ENCODE results near the gene LCP2. TPM values are rescaled to one million over a fixed set of nuclear protein-coding genes. Genes with fewer than 3 reads are reported as not detected.

LCP2 gene
- total RNA-seq, 2 donors from 2014 or later, result 282 to 360 TPM

DNA sequence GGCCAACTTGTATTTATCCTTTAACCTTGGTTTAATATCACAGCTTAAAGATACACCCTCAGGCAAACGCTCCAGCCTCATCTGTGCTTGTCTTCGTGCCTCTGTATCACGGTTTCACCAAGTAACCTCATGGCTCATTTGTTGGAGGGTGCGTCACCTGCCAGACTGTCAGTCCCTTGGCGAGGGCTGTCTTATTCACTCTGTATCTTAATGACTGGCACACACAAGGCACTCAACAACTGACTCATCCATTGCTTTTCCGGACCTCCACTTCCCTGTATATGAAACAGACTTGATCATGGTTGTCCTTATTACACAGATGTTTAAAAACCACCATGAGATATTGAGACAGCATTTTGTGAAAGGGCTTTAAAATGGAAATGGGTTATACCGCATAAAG lies 28.0 kb downstream of the LCP2 start:
- Mint-ChIP-seq H3K36me3 (peaks cover 60% of the 10 kb centered on the region), H3K4me3 (peak overlapping the region; percentile 82), H3K4me1 (ENCODE audit: low read depth in 2 of 2) (peaks cover 67 to 68% of the 10 kb centered on the region in 2 donors), H3K27ac (peak overlapping the region; percentile 88 to 90), H3K27me3 (no peaks in the 10 kb centered on the region), H3K9me3 (no peaks in the 10 kb centered on the region)
- ATAC-seq (peak; percentile 54 to 85), DNase-seq (ENCODE audit: low spot score) (no peak)

DNA sequence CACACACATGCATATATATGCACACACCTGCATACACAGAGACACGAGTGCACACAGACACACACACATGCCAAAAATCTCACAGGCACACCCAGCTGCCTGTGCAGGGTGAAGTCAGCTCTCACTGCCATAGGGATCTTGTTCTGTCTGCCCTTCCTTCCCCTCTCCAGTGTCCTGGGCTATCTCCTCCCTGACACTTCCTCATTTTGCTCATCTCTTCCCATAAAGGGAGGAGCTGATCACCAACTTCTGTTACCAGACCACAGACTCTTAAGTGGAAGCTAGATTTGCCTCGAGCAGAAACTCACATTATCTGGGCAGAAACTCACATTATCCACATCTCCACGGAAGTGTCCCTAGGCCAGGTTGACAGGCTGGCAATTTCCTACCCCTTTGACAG lies 28.7 kb downstream of the LCP2 start:
- H3K27ac Mint-ChIP-seq, result peak overlapping the region; percentile 88 to 90
- no peaks in the 10 kb centered on the region for H3K27me3 Mint-ChIP-seq
- H3K4me1 Mint-ChIP-seq (ENCODE audit: low read depth in 2 of 2), result peaks cover 63 to 66% of the 10 kb centered on the region in 2 donors
- peak overlapping the region; percentile 82 for H3K4me3 Mint-ChIP-seq
- DNase-seq (ENCODE audit: low spot score) (no peak), ATAC-seq (no peak)
- H3K9me3 Mint-ChIP-seq, result no peaks in the 10 kb centered on the region
- H3K36me3 Mint-ChIP-seq, result peaks cover 67% of the 10 kb centered on the region

DNA sequence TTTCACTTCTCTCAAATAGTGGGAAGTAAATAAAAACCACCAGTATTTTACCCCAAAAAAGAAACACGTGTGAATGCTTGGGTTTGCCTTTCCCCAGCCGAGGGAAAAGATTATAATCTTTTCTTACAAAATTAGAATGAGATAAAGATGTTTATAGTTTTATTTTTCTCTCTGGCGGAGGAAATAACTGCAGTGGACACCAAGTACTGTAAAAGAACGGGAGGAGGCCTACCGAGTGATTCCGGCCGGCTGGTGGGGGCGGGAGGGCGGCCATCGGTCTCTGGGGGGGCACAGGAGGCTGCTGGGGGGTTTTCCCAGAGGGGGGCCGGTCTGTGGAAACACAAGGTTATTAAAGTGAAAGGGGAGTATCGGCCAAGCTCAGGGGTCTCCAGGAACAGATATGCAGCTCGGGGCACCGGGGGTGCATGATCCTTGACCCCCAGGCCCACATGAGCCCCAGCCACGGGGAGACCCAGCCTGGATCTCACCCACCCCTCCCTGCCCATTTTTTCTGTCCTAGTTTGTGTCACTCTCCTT lies 29.4 kb downstream of the LCP2 start:
- ATAC-seq (no peak), DNase-seq (ENCODE audit: low spot score) (no peak)
- Mint-ChIP-seq H3K4me3 (peak overlapping the region; percentile 82), H3K27me3 (no peaks in the 10 kb centered on the region), H3K4me1 (ENCODE audit: low read depth in 2 of 2) (peaks cover 60 to 71% of the 10 kb centered on the region in 2 donors), H3K36me3 (peaks cover 63% of the 10 kb centered on the region), H3K9me3 (no peaks in the 10 kb centered on the region), H3K27ac (peak overlapping the region; percentile 88 to 90)

DNA sequence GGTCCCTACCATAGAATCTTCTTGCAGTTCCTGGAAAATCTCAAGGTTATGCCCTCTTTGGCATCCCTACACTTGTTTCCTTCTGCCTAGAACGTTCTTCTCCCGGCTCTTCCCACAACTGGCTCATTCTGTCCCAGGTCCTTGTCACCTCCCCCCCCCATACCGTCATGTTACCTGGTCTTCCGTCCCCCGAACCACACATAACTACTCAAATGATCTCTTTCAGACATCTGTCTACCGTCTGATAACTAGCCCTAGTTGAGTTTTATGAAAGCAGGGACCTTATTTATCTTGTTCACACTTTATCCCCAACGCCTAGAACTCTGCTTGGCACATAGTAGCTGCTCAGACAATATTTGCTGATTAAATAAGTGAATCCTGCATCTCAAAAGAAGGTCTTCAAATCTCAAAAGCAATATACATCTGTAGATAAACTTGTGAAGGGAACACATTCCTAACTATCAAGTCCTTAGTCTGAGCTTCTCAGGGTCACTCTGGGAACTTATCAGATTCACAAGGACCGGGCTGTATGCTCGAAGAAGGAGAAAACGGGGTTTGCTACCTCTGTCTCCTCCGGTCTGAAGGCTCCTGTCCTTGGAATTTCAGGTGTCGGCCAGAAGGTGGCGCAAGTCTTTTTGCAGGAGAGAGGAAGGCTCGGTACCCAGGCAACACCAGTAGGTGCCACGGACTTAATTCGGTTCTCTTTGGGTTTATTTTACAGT lies 30.0 kb downstream of the LCP2 start:
- peaks cover 64 to 78% of the 10 kb centered on the region in 2 donors for H3K4me1 Mint-ChIP-seq (ENCODE audit: low read depth in 2 of 2)
- peak overlapping the region; percentile 82 for H3K4me3 Mint-ChIP-seq
- peaks cover 61% of the 10 kb centered on the region for H3K36me3 Mint-ChIP-seq
- H3K27ac Mint-ChIP-seq, result peak overlapping the region; percentile 88 to 90
- ATAC-seq (peak; percentile 55 to 73), DNase-seq (ENCODE audit: low spot score) (peak; percentile 81)
- no peaks in the 10 kb centered on the region for H3K27me3 Mint-ChIP-seq
- no peaks in the 10 kb centered on the region for H3K9me3 Mint-ChIP-seq

DNA sequence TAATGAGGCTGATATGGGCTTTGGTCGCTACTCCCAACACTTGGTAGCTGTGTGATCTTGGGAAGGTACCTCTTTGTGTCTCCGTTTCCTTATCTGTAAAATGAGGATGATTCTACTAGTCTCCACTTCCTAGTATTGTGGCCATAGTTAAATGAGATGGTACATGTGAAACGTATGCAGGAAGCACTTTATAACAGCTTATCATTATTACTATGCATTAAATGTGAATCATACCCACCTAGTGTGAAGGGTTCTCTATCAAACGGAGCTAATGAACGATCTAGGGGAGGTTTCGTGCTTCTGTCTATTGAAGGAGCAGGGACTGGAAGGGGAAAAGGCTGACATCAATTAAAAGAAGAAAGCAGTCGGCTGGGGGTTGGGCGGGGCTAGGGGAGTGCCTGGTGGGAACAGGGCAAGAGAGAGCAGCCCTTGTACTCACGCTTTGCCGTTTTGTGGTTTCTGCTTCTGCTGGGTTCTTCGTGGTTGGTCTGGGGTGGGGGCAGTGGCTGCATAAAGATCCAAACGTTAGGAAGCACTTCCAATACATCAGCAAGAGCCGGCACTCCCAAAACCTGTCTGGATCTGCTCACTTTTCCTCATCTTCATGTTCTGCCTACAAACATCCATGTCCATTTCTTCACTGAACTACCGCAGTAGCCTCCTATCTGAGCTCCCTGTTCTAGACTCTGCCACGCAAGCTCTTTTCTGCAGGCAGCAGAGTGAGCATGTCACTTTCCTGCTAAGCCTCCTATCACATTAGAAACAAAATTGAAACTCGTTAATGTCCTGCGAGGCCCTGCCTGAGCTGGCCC lies 30.8 kb downstream of the LCP2 start:
- H3K4me3 Mint-ChIP-seq, result peak overlapping the region; percentile 82

DNA sequence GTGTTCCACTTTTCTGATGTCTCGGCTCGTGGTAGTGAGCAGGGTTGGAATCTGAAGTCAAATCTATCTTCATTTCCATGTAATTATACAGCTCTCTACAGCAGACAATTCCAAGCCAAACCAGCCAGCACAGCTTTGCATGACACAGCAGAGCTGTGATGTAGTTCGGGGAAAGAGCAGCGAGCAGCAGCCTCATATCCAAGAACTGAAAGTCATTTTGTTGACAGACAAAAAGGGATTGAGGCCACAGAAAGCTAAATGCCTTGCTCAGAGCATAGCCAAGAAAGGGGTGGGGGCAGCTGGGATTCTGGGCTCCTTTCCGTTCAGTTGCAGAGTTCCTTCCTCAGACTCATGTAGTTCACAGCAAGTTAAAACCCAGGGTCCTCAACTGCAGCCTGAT lies 32.1 kb downstream of the LCP2 start:
- H3K4me3 Mint-ChIP-seq, result no peak overlapping the region
- ATAC-seq, result no peak
- no peaks in the 10 kb centered on the region for H3K9me3 Mint-ChIP-seq
- no peak for DNase-seq (ENCODE audit: low spot score)
- H3K27me3 Mint-ChIP-seq, result no peaks in the 10 kb centered on the region
- peaks cover 63 to 74% of the 10 kb centered on the region in 2 donors for H3K4me1 Mint-ChIP-seq (ENCODE audit: low read depth in 2 of 2)
- H3K27ac Mint-ChIP-seq, result peak overlapping the region; percentile 88 to 90
- peaks cover 62% of the 10 kb centered on the region for H3K36me3 Mint-ChIP-seq

More for the DNA sequence above, 30.8 kb downstream of the LCP2 start:
- peak overlapping the region; percentile 88 to 90 for H3K27ac Mint-ChIP-seq
- DNase-seq (ENCODE audit: low spot score) (no peak), ATAC-seq (peak; percentile 55 to 79)
- H3K36me3 Mint-ChIP-seq, result peaks cover 62% of the 10 kb centered on the region
- no peaks in the 10 kb centered on the region for H3K27me3 Mint-ChIP-seq
- no peaks in the 10 kb centered on the region for H3K9me3 Mint-ChIP-seq
- H3K4me1 Mint-ChIP-seq (ENCODE audit: low read depth in 2 of 2), result peaks cover 66 to 79% of the 10 kb centered on the region in 2 donors

DNA sequence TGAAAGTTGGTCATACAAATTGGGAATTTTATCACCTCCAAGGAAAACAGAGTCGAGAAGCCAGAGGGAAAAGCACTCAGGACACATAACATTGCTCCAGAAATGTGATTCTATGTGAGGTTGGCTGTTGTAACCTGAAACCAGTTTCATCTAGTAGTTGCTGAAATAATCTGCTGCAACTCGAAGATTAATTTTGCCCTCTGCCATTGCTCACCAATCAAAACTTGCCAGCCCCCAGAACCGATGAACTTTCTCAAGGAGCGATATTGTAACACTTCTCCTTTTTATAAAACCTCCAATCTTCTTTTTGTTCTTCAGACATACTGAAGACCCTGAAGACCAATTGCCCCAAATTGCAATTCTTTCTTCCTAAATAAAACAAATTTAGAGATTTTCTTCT lies 33.7 kb downstream of the LCP2 start:
- ATAC-seq (no peak), DNase-seq (ENCODE audit: low spot score) (no peak)
- Mint-ChIP-seq H3K27me3 (no peaks in the 10 kb centered on the region), H3K4me3 (no peak overlapping the region), H3K4me1 (ENCODE audit: low read depth in 2 of 2) (peaks cover 60 to 65% of the 10 kb centered on the region in 2 donors), H3K36me3 (peaks cover 61% of the 10 kb centered on the region), H3K27ac (peak overlapping the region; percentile 55 to 86), H3K9me3 (no peaks in the 10 kb centered on the region)

DNA sequence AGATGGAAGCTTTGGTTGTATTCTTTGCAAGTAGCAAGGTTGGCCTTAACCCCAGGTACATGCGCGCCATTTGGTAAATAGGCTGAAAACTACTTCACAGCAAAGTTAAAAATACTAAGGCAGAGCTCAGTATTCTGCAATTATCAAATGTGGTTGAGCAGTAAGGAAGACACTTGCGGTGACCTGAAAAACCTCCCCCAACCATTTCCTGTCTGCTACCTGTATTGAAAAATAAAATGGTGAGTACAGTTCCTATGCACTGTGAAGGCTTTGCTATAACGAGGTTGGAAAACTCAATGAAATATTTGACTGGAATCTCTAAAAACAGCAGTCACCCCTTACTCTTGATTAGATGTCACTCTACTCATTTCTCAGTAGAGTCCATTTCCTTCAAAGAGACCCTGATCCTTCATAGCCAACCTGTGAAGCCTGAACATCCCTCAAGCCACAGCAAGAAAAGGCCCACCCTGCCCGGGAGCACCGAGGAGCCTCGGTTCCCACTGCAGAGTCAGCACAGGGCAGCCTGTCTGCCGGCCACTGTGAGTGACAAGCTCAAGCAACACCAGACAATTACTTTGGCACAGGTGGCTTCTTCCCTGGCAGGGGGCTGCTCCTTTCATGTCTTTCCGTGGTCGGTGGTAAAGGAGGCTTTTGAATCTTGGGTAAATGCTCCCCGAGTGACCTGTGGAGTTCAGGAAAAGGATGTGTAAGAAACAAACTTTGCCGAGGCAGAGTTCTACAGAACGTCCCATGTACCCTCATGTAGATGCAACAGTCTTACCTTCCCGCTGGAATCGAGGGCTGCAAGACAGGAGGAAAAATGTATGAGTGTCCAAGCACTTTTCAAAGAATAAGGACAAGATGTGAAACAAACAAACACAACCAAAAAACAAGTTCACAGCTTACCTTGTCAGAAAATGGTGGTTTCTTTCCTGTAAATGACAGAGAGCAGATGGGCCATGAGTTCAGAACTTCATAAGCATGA lies 35.2 kb downstream of the LCP2 start:
- Mint-ChIP-seq H3K27me3 (no peaks in the 10 kb centered on the region), H3K9me3 (no peaks in the 10 kb centered on the region), H3K4me1 (ENCODE audit: low read depth in 2 of 2) (peaks cover 52 to 56% of the 10 kb centered on the region in 2 donors), H3K4me3 (peak overlapping the region; percentile 72), H3K36me3 (peaks cover 62% of the 10 kb centered on the region), H3K27ac (peak overlapping the region; percentile 86 to 90)
- DNase-seq (ENCODE audit: low spot score) (no peak), ATAC-seq (peak; percentile 42 to 46)

DNA sequence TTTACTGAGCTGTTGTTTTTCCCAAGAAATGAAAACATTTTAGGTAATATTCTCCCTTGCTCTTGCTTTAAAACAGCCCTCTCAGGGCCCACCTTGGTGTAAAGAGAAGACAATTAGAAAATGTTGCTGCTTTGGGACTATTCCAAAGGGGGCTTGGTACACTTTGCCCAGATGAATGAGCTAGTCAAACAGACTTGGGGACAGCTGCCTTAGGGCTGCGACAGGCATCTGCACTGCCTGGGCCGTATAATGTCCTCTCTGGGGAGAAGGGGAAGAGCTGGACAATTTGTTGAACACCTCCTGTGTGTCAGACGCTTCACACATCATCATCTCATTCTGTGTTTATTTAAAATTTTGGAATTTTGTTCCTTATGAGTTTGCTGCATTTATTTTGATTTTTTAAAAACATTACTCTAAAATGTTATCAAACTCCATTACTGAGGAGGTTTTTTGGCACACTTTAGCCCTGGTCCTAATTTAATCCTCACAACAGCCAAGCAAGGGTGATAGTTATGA lies 36.0 kb downstream of the LCP2 start:
- peaks cover 52 to 54% of the 10 kb centered on the region in 2 donors for H3K4me1 Mint-ChIP-seq (ENCODE audit: low read depth in 2 of 2)
- peak overlapping the region; percentile 22 for H3K4me3 Mint-ChIP-seq
- ATAC-seq, result no peak
- no peaks in the 10 kb centered on the region for H3K27me3 Mint-ChIP-seq
- peaks cover 62% of the 10 kb centered on the region for H3K36me3 Mint-ChIP-seq
- no peaks in the 10 kb centered on the region for H3K9me3 Mint-ChIP-seq
- peak overlapping the region; percentile 86 to 90 for H3K27ac Mint-ChIP-seq
- peak; percentile 49 for DNase-seq (ENCODE audit: low spot score)

DNA sequence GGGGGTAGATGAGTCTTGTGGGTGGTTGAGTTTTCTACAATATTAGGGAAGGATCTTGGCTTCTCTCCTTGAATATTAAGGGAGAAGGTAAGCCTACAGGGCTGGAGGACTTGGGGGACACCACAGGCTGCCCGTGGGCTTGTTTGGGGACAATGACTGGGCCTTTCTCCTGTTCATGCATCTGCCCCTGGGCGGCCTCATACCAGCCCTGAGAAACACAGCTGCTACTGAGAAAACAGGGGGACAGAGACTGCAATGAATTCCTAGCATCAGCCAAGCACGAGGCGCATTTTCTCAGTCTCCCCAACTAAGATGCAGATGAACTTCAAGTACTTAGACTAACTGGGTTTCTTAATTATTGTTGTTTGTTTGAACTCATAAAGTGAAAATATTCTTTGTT lies 40.2 kb downstream of the LCP2 start:
- Mint-ChIP-seq H3K27ac (peak overlapping the region; percentile 54 to 58), H3K4me1 (ENCODE audit: low read depth in 2 of 2) (peaks cover 58 to 66% of the 10 kb centered on the region in 2 donors), H3K27me3 (no peaks in the 10 kb centered on the region), H3K9me3 (no peaks in the 10 kb centered on the region), H3K4me3 (no peak overlapping the region), H3K36me3 (peaks cover 74% of the 10 kb centered on the region)
- DNase-seq (ENCODE audit: low spot score) (no peak), ATAC-seq (no peak)

DNA sequence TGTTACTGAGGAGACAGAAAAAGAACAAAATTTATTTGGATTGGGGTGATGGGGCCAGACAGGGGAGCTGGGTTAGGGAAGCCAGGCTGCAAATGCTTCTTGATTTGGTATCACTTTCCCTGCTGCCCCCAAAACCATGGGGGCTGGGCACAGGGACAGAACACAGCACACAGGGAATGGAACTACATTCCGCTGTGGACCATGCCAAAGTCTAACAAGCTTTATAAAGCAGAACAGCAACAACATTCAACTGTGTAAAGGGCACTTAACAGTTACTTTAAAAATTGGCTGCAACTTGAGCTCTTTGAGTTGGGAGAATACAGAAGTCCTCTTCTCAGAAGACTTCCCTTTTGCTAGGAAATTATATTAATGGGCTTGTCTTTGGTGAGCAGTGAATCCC lies 41.0 kb downstream of the LCP2 start:
- Mint-ChIP-seq H3K36me3 (peaks cover 72% of the 10 kb centered on the region), H3K9me3 (no peaks in the 10 kb centered on the region), H3K4me3 (no peak overlapping the region), H3K27me3 (no peaks in the 10 kb centered on the region), H3K27ac (peak overlapping the region; percentile 54 to 58), H3K4me1 (ENCODE audit: low read depth in 2 of 2) (peaks cover 51 to 59% of the 10 kb centered on the region in 2 donors)
- DNase-seq (ENCODE audit: low spot score) (no peak), ATAC-seq (no peak)

DNA sequence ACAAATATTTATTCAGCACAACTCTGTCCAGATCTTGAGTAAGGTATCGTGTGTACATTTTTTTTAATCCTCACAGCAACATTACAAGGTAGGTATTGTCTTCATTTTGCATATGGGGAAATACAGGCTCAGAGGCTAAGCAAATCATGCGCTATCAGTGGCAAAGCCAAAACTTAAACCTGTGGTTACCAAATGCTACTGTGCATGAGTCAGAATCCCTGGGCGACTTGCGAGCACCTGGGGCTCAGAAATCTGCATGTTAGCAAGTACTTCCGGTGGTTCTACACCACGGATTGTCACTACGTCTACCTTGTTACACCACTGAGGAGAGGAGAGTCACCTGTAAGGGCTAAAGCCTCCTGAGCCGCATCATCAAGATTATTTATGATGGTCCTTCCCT lies 43.5 kb downstream of the LCP2 start:
- no peaks in the 10 kb centered on the region for H3K27me3 Mint-ChIP-seq
- peaks cover 48 to 51% of the 10 kb centered on the region in 2 donors for H3K4me1 Mint-ChIP-seq (ENCODE audit: low read depth in 2 of 2)
- peaks cover 74% of the 10 kb centered on the region for H3K36me3 Mint-ChIP-seq
- ATAC-seq (peak; percentile 80 to 87), DNase-seq (ENCODE audit: low spot score) (no peak)
- no peaks in the 10 kb centered on the region for H3K9me3 Mint-ChIP-seq
- H3K27ac Mint-ChIP-seq, result peak overlapping the region; percentile 58 to 71
- peak overlapping the region; percentile 34 for H3K4me3 Mint-ChIP-seq
